ENCODE results near the gene SLCO3A1. TPM values are rescaled to one million over a fixed set of nuclear protein-coding genes. Genes with fewer than 3 reads are reported as not detected.

The SLCO3A1 gene
- total and polyA plus RNA-seq, 4 donors: 1.6 to 3.6 (median 2.4) TPM

GRCh38 chr15:91995146-91995545 is 141.6 kb downstream of the SLCO3A1 start (continued):
- TF ChIP-seq MAX (IDR thresholded peaks at IDR 0.05) (no peak), FOXA2 (IDR thresholded peaks at IDR 0.05) (no peak), GABPA (IDR thresholded peaks at IDR 0.05 in 1 of 2, conservative IDR thresholded peaks at IDR 0.05 in 1 of 2) (no peak), RAD21 (IDR thresholded peaks at IDR 0.05) (no peak)

- 54% methylated on average over 2 of the region's 2 CpGs for WGBS
- no peaks in the 10 kb centered on the region for H3K9me3 ChIP-seq (ENCODE audit: control insufficient read depth in 4 of 4, low read length in 3 of 4)
- peaks cover 0 to 1% (median 0%) of the 10 kb centered on the region in 4 donors for H3K4me1 ChIP-seq (ENCODE audit: control insufficient read depth in 4 of 4, insufficient read depth in 4 of 4, low read length in 3 of 4)
- H3K27me3 ChIP-seq (ENCODE audit: control insufficient read depth in 4 of 4, insufficient read depth in 4 of 4, low read length in 3 of 4): peaks cover 0 to 2% (median 0%) of the 10 kb centered on the region in 4 donors
- H3K36me3 ChIP-seq (ENCODE audit: control insufficient read depth in 4 of 4, insufficient read depth in 3 of 4, low read depth in 1 of 4, low read length in 3 of 4): no peaks in the 10 kb centered on the region
- H3K4me3 ChIP-seq (ENCODE audit: low read depth in 1 of 3, low read length in 3 of 3): no peak overlapping the region
- DNase-seq (ENCODE audit: low spot score): no peak
- no peak overlapping the region for H3K9ac ChIP-seq (ENCODE audit: low read depth in 1 of 2, low read length in 2 of 2)
- H3K27ac ChIP-seq (ENCODE audit: low read depth in 1 of 2, low read length in 2 of 2): no peak overlapping the region
- no peak for TF ChIP-seq GABPA (IDR thresholded peaks at IDR 0.05 in 1 of 2, conservative IDR thresholded peaks at IDR 0.05 in 1 of 2)
- TF ChIP-seq RAD21 (IDR thresholded peaks at IDR 0.05): no peak
- TF ChIP-seq TAF1 (conservative IDR thresholded peaks at IDR 0.05): no peak
- TF ChIP-seq HNF4A (conservative IDR thresholded peaks at IDR 0.05): no peak
- TF ChIP-seq RXRA (IDR thresholded peaks at IDR 0.05): no peak
- TF ChIP-seq FOXA1 (IDR thresholded peaks at IDR 0.05): no peak
- TF ChIP-seq NR2F2 (IDR thresholded peaks at IDR 0.05): no peak
- TF ChIP-seq REST (IDR thresholded peaks at IDR 0.05): no peak
- no peak for TF ChIP-seq FOXA2 (IDR thresholded peaks at IDR 0.05)
- no peak for TF ChIP-seq JUND (IDR thresholded peaks at IDR 0.05)
- TF ChIP-seq ZBTB33 (IDR thresholded peaks at IDR 0.05): no peak
- TF ChIP-seq HNF4G (IDR thresholded peaks at IDR 0.05): no peak
- no peak for TF ChIP-seq EGR1 (IDR thresholded peaks at IDR 0.05; ENCODE audit: low read depth in 2 of 2)
Measured at GRCh38 chr15:91997163-91997562, 143.7 kb downstream of the SLCO3A1 start.

GRCh38 chr15:92000709-92001108 is 147.2 kb downstream of the SLCO3A1 start:
- Histone ChIP-seq H3K9me3 (ENCODE audit: control insufficient read depth in 4 of 4, low read length in 3 of 4) (no peaks in the 10 kb centered on the region), H3K4me1 (ENCODE audit: control insufficient read depth in 4 of 4, insufficient read depth in 4 of 4, low read length in 3 of 4) (no peaks in the 10 kb centered on the region), H3K27ac (ENCODE audit: low read depth in 1 of 2, low read length in 2 of 2) (no peak overlapping the region), H3K36me3 (ENCODE audit: control insufficient read depth in 4 of 4, insufficient read depth in 3 of 4, low read depth in 1 of 4, low read length in 3 of 4) (no peaks in the 10 kb centered on the region), H3K4me3 (ENCODE audit: low read depth in 1 of 3, low read length in 3 of 3) (no peak overlapping the region), H3K27me3 (ENCODE audit: control insufficient read depth in 4 of 4, insufficient read depth in 4 of 4, low read length in 3 of 4) (peaks cover 0 to 2% (median 0%) of the 10 kb centered on the region in 4 donors), H3K9ac (ENCODE audit: low read depth in 1 of 2, low read length in 2 of 2) (no peak overlapping the region)
- DNase-seq (ENCODE audit: low spot score): no peak
- 74% methylated on average over 6 of the region's 6 CpGs for WGBS
- no peak for TF ChIP-seq HNF4A (conservative IDR thresholded peaks at IDR 0.05)
- no peak for TF ChIP-seq ATF3 (IDR thresholded peaks at IDR 0.05)
- no peak for TF ChIP-seq JUND (IDR thresholded peaks at IDR 0.05)
- no peak for TF ChIP-seq FOXA1 (IDR thresholded peaks at IDR 0.05)
- no peak for TF ChIP-seq MAX (IDR thresholded peaks at IDR 0.05)
- TF ChIP-seq CTCF (IDR thresholded peaks at IDR 0.05; ENCODE audit: low read depth, low read length, missing input control): no peak
- no peak for TF ChIP-seq SP1 (IDR thresholded peaks at IDR 0.05)
- no peak for TF ChIP-seq NR2F2 (IDR thresholded peaks at IDR 0.05)
- no peak for TF ChIP-seq ZBTB33 (IDR thresholded peaks at IDR 0.05)
- no peak for TF ChIP-seq YY1 (IDR thresholded peaks at IDR 0.05)
